Hindlimb muscle (tissue), 1 donor: Measurements from ENCODE around the gene SYMPK. TPM values are rescaled to one million over a fixed set of nuclear protein-coding genes. Genes with fewer than 3 reads are reported as not detected.
"Not testable (repeated sequence)": the region's sequence is repeated elsewhere in the genome, so short reads cannot be mapped to it uniquely, and the experiment has no call there.

Experiments
- DNase-seq: peaks from one replicate; pipeline ENCODE4 v3.0.0-alpha.2; 2013
- polyA plus RNA-seq: library from polyadenylated mRNA; unstranded; fragments of 120-200 nt; gene quantifications from one replicate; pipeline ENCODE4 v1.2.1, GENCODE V29; 2013; ENCODE audit not compliant: insufficient read length

SYMPK gene
- 40.3 TPM for polyA plus RNA-seq

- peak; percentile 99 for DNase-seq
These were observed at the start of gene SYMPK for GRCh38 chr19:45862564-45863334. Gene SYMPK (minus strand): TSS chr19:45863147. CDS start chr19:45854495, 8,652 bp downstream.

- no peak for DNase-seq
These were observed 48.3 kb upstream of the SYMPK start for GRCh38 chr19:45911291-45911690.

DNA sequence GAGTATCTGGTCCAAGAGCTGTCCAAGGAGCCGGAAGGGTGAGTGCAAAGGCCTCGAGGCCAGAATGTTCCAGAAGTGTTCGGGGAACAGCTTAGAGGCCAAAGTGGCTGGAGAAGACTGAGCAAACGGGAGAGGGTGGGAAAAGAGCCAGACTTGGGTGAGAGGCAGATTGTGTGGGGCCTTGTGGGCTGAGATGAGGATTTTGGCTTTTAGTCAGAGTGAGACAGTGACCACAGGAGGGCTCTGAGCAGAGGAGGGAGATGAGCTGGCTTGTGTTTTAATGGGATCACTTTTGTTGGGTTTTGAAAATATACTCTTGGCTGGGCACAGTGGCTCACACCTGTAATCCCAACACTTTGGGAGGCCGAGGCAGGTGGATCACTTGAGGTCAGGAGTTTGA, 46.0 kb upstream of the SYMPK start:
- no peak for DNase-seq

- no peak for DNase-seq
These were observed 43.3 kb upstream of the SYMPK start for GRCh38 chr19:45906221-45906620.

DNA sequence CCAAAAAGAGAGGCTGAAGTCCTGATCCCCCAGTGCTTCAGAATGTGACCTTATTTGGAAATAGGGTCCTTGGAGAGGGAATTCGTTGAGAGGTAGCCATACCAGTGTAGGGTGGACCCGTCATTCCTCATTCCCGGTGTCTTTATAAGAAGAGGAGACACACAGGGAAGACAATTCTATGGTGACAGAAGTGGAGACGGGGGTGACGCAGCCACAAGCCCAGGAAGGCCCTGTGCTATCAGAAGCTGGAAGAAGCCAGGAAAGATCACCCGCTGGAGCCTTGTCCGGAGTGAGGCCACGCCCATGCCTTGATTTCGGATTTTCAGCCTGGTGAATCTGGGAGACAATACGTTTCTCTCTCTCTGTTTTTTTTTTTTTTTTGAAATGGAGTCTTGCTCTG, 42.1 kb upstream of the SYMPK start:
- no peak for DNase-seq

GRCh38 chr19:45902651-45903625, 40.0 kb upstream of the SYMPK start:
- DNase-seq, result peak; percentile 99

DNA sequence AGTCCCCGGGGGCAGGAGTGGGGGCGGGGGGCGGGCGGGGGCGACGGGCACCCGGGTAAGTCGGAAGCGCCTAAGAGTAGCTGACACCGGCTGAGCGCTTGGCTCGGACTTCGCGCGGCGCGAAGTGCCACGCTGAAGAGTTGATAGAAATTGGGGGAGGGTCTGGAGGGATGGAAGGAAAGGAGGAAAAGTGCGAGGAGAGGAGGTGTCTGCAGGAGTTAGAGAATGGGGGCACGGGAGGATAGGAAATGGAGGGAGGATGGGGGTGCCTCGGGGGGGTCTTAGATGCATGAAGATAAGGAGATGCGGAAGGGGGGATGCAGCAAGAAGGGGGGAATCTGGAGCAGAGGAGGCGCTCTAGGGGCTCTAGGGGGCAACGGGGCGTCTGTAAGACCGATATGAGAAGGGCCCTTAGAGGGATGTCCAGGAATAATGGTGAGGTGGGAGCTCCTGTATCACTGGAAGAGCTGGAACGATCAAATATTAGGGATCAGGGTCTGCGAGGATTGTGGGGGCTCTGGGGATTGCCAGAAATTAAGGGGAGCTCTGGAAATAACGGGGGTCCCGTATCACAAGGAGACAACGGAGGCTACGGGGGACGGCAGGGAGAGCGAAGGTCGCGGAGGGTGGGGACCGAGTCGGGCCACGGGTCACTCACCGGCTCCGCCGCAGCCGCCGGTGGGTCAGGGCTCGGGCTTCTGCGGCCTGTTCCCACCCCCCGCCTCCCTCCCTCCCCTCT, 39.1 kb upstream of the SYMPK start, which contains the start of gene MYPOP:
Gene MYPOP (minus strand): TSS at position 702 of the 739 bp plus-strand sequence. CDS start 840 bp downstream, outside the sequence.
- no peak for DNase-seq

DNA sequence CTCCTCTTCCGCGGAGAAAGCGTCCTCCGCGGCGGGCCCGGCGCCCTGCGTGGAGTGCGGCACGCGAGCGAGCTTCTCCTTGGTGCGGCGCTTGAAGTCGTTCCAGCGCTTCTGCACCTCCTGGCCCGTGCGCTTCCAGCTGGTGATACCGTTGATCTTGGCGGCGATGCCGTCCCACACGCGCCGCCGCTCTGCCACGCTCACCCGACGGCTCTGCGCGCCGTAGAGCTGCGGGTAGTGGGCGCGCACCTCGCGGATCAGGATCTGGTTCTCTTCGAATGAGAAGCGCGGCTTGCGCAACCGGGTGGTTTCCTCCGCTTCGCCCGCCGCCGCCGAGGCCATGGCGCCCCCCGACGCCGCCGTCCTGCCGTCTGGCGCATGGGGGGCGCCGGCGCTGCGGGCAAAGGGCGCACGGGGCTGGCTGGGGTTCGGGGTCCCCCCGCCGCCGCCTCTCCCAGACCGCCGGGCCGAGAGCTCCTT, 38.5 kb upstream of the SYMPK start:
- no peak for DNase-seq

- DNase-seq, result no peak
These were observed 37.9 kb upstream of the SYMPK start for GRCh38 chr19:45900738-45901431.

DNA sequence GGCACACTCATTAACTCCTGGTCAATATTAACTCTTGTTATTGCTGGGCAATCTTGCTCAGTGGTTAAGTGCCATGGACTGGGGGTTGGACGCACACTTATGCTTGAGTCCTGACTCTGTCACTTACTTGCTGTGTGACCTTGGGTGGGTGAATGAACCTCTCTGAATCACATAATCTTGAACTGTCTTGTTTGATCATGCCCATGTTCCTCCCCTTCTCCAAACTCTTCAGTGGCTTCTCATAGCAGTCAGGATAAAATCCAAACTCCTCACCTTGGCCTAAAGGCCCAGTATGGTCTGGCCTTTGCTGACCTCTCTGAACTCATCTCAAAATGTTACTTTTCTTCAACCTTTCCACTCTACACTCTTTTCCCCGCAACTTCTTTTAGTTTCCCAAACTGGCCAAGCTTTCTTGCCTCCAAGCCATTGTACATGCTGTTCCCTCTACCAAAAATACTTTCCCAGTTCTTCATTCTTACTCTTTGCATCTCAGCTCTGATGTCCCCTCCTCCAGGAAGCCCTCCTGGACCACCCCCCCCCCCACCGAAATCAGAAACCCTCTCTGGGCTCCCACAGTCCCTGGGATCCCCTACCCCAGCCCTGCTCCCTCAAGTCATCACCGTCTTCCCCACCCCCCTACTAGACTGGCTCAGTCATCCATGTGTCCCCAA, 37.1 kb upstream of the SYMPK start:
- no peak for DNase-seq

- DNase-seq, result no peak
These were observed 36.3 kb upstream of the SYMPK start for GRCh38 chr19:45899253-45899652.

DNA sequence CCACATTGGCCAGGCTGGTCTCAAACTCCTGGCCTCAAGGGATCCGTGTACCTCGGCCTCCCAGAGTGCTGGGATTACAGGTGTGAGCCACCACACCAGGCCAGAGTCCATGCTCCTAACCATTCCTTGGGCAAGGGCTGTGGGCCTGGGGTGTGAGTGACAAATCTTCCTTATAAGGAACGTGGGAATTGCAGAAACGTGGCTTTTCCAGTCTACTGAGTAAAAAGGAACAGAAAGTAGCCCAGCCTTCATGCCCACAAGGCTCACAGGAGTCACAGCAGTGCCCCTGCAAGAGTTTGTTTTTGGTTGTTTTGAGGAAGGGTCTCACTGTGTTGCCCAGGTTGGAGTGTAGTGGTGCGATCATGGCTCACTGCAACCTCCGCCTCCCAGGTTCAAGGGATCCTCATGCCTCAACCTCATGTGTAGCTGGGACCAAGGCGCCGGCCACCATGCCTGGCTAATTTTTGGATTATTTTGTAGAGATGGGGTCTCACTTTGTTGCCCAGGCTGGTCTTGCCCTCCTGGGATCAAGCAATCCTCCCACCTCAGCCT, 34.4 kb upstream of the SYMPK start:
- no peak for DNase-seq

- not testable (repeated sequence) for DNase-seq
These were observed 33.1 kb upstream of the SYMPK start for GRCh38 chr19:45895983-45896599.

DNA sequence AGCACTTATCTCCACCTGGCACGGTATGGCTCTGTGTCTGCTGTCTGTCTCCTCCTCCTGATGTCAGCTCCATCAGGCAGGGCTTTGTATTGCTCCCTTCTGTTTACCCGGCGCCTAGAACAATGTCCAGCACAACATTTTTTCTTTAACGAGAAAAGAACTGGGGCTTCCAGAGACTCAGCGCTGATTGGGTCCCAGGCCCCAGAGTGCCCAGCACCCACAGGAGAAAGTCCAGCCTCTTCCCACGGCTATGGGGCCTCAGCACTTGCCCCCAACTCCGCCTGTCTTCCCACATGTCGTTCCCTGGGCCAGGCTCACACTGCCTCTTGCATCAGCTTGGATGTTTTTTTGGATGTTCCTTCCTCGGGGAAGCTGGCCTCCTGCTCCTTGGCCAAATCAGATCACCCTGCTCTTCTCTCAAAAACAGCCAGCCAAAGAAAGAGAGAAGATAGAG, 32.6 kb upstream of the SYMPK start:
- DNase-seq, result no peak

- no peak for DNase-seq
These were observed 27.9 kb upstream of the SYMPK start for GRCh38 chr19:45890877-45891276.

GRCh38 chr19:45889210-45889885, 26.4 kb upstream of the SYMPK start:
- DNase-seq, result no peak

GRCh38 chr19:45887200-45887710, 24.3 kb upstream of the SYMPK start:
- DNase-seq, result no peak

- peak; percentile 93 for DNase-seq
These were observed 23.7 kb upstream of the SYMPK start for GRCh38 chr19:45886427-45887199.
